ENCODE data around the gene LAMTOR4. TPM values are rescaled to one million over a fixed set of nuclear protein-coding genes. Genes with fewer than 3 reads are reported as not detected.
"Not testable (repeated sequence)": the region's sequence is repeated elsewhere in the genome, so short reads cannot be mapped to it uniquely, and the experiment has no call there.

The LAMTOR4 gene
- total RNA-seq, 1 experiment from 2014 or later: 107 TPM

GRCh38 chr7:100192969-100193368 is 44.3 kb downstream of the LAMTOR4 start:
- Histone ChIP-seq H3K9ac (ENCODE audit: low read length) (no peak overlapping the region), H3K27ac (ENCODE audit: low read length) (no peak overlapping the region), H4K20me1 (ENCODE audit: low read length) (no peaks in the 10 kb centered on the region), H3K9me2 (replicated peaks; ENCODE audit: low read length) (no peaks in the 10 kb centered on the region), H3K27me3 (ENCODE audit: low read length) (no peaks in the 10 kb centered on the region), H3K4me2 (ENCODE audit: low read length) (no peak overlapping the region), H3F3A (ENCODE audit: low read length, unreplicated experiment) (no peaks in the 10 kb centered on the region), H3K36me3 (ENCODE audit: low read depth, low read length) (no peaks in the 10 kb centered on the region), H2AFZ (ENCODE audit: low read length) (no peak overlapping the region), H3K4me1 (ENCODE audit: insufficient read depth, low read length) (no peaks in the 10 kb centered on the region; the same call in 1 of the 2 replicates), H3K9me3 (ENCODE audit: low read length) (no peaks in the 10 kb centered on the region), H3K79me2 (ENCODE audit: low read length) (no peaks in the 10 kb centered on the region), H3K4me3 (ENCODE audit: low read length) (no peak overlapping the region)
- CTCF ChIA-PET: no interaction called here
- intact Hi-C loops (cut with micrococcal nuclease): no loop called here
- TF ChIP-seq, protein P1, sequence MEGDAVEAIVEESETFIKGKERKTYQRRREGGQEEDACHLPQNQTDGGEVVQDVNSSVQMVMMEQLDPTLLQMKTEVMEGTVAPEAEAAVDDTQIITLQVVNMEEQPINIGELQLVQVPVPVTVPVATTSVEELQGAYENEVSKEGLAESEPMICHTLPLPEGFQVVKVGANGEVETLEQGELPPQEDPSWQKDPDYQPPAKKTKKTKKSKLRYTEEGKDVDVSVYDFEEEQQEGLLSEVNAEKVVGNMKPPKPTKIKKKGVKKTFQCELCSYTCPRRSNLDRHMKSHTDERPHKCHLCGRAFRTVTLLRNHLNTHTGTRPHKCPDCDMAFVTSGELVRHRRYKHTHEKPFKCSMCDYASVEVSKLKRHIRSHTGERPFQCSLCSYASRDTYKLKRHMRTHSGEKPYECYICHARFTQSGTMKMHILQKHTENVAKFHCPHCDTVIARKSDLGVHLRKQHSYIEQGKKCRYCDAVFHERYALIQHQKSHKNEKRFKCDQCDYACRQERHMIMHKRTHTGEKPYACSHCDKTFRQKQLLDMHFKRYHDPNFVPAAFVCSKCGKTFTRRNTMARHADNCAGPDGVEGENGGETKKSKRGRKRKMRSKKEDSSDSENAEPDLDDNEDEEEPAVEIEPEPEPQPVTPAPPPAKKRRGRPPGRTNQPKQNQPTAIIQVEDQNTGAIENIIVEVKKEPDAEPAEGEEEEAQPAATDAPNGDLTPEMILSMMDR (conservative IDR thresholded peaks at IDR 0.05; ENCODE audit: low read depth, low read length): no peak
- TF ChIP-seq EZH2phosphoT487 (IDR thresholded peaks at IDR 0.05; ENCODE audit: borderline replicate concordance, low read length): no peak
- no peak for TF ChIP-seq EZH2 (IDR thresholded peaks at IDR 0.05; ENCODE audit: low read length, unreplicated experiment)
- BruUV-seq (replicated peaks): no TSS peak
- ATAC-seq (no peak), DNase-seq (no peak)
- POLR2A ChIA-PET (ENCODE audit: unreplicated experiment): no interaction called here

GRCh38 chr7:100195222-100195621 is 46.5 kb downstream of the LAMTOR4 start:
- no peak for TF ChIP-seq EZH2phosphoT487 (IDR thresholded peaks at IDR 0.05; ENCODE audit: borderline replicate concordance, low read length)
- TF ChIP-seq, protein P1 (conservative IDR thresholded peaks at IDR 0.05; ENCODE audit: low read depth, low read length): no peak
- H3K27ac ChIP-seq (ENCODE audit: low read length): no peak overlapping the region
- no peaks in the 10 kb centered on the region for H4K20me1 ChIP-seq (ENCODE audit: low read length)
- no peak overlapping the region for H3K4me3 ChIP-seq (ENCODE audit: low read length)
- DNase-seq (no peak), ATAC-seq (no peak)
- ChIA-PET POLR2A (ENCODE audit: unreplicated experiment) (no interaction called here), CTCF (no interaction called here)
- H3K4me1 ChIP-seq (ENCODE audit: insufficient read depth, low read length): no peaks in the 10 kb centered on the region; the same call in 1 of the 2 replicates
- intact Hi-C loops (cut with micrococcal nuclease): no loop called here
- H3K4me2 ChIP-seq (ENCODE audit: low read length): no peak overlapping the region
- H3K36me3 ChIP-seq (ENCODE audit: low read depth, low read length): no peaks in the 10 kb centered on the region
- H3K9me3 ChIP-seq (ENCODE audit: low read length): no peaks in the 10 kb centered on the region
- no peaks in the 10 kb centered on the region for H3K9me2 ChIP-seq (replicated peaks; ENCODE audit: low read length)
- H3F3A ChIP-seq (ENCODE audit: low read length, unreplicated experiment): no peaks in the 10 kb centered on the region
- H3K9ac ChIP-seq (ENCODE audit: low read length): no peak overlapping the region
- peaks cover 12% of the 10 kb centered on the region for H3K27me3 ChIP-seq (ENCODE audit: low read length)
- BruUV-seq (replicated peaks): no TSS peak
- no peaks in the 10 kb centered on the region for H3K79me2 ChIP-seq (ENCODE audit: low read length)
- H2AFZ ChIP-seq (ENCODE audit: low read length): no peak overlapping the region

DNA sequence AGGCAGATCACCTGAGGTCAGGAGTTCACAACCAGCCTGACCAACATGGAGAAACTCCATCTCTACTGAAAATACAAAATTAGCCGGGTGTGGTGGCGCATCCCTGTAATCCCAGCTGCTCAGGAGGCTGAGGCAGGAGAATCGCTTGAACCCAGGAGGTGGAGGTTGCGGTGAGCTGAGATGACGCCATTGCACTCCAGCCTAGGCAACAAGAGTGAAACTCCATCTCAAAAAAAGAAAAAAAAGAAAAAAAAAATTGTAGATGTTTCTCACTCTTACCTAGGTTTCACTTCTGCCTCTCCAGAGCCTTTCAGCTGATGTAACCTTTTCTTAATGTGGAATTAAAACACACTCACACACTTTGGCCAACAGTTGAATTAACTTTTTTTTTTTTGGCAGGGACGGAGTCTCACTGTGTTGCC is 47.2 kb downstream of the LAMTOR4 start:
- H4K20me1 ChIP-seq (ENCODE audit: low read length); H3F3A ChIP-seq (ENCODE audit: low read length, unreplicated experiment); H3K9me2 ChIP-seq (replicated peaks; ENCODE audit: low read length); H3K27ac ChIP-seq (ENCODE audit: low read length); ATAC-seq; H2AFZ ChIP-seq (ENCODE audit: low read length); H3K9me3 ChIP-seq (ENCODE audit: low read length); H3K4me2 ChIP-seq (ENCODE audit: low read length); intact Hi-C loops (cut with micrococcal nuclease); H3K36me3 ChIP-seq (ENCODE audit: low read depth, low read length); H3K4me1 ChIP-seq (ENCODE audit: insufficient read depth, low read length); H3K79me2 ChIP-seq (ENCODE audit: low read length); DNase-seq; POLR2A ChIA-PET (ENCODE audit: unreplicated experiment); H3K4me3 ChIP-seq (ENCODE audit: low read length); BruUV-seq (replicated peaks); H3K9ac ChIP-seq (ENCODE audit: low read length): not testable (repeated sequence)
- peaks cover 18% of the 10 kb centered on the region for H3K27me3 ChIP-seq (ENCODE audit: low read length)
- CTCF ChIA-PET: interaction anchor here (0.7 kb wide), 2 partner anchors 37 to 67 kb away, joined by 3 read pairs; no protein-coding TSS in a partner anchor
